HG03571 (cell line): Measurements from ENCODE around the gene ERI2.

Source experiments
- ATAC-seq: cut with Tn5 transposase; IDR thresholded peaks from one replicate; pipeline ENCODE4 v1.9.1; 2021; ENCODE audit not compliant: unreplicated experiment

The ERI2 gene

GRCh38 chr16:20806168-20807050 is at the start of gene ERI2, which contains the start of gene REXO5:
TSS of gene ERI2 (minus strand) at chr16:20806472. CDS start at chr16:20806430, 42 bp downstream.
TSS of gene REXO5 (plus strand) at chr16:20806527. CDS start at chr16:20806954, 427 bp downstream.
- ATAC-seq: peak; percentile 80

DNA sequence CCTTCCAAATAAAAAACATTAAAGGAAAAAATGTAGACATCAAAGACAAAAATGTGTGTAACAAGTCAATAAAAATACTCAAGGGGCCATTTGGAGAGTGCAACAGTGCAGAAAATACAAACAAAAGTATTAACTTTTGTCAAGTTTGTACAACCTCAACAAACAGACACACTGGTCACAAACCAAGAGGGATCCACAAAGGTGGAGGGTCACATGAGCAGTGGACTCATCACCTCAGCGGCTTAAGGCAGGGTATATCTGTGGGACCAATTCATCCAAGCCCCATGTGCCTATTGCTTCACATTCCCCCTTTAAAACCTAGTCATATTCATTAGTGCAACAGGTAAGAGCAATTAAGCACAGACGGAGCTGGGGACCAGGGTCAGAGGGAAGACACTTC is 48.7 kb upstream of the ERI2 start:
- ATAC-seq: no peak

DNA sequence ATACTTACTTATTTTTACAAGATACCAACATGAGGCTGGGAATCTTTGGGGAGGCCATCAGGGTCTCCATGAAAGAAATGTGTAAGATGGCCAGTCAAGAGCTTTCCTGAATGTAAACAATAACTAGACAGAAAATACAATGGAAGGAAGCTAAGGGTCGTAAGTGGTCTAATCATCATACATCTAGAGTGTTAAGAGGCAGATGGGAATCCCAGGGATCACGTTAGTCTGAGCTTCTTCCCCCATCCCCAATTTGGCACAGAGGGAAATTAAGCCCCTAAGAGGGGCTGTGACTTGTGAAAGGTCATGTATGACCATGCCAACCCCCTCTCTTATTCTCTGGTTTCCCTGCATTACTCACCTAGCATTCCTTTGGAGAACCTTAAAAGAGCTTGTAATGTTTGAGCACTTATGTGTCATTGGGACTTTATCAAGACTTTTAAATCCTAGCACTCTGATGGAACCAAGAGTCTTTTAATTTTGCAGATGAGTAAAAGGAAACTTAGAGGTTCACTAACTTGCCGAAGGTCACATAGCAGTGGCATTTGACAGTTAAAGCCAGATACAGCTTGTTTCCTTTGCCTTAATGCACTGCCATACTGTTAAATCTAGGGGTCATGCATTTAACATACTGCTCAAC is 47.8 kb upstream of the ERI2 start:
- ATAC-seq: no peak

- ATAC-seq: no peak
Measured at GRCh38 chr16:20853143-20853542, 46.9 kb upstream of the ERI2 start.

GRCh38 chr16:20851601-20852000 is 45.3 kb upstream of the ERI2 start:
- ATAC-seq: no peak

DNA sequence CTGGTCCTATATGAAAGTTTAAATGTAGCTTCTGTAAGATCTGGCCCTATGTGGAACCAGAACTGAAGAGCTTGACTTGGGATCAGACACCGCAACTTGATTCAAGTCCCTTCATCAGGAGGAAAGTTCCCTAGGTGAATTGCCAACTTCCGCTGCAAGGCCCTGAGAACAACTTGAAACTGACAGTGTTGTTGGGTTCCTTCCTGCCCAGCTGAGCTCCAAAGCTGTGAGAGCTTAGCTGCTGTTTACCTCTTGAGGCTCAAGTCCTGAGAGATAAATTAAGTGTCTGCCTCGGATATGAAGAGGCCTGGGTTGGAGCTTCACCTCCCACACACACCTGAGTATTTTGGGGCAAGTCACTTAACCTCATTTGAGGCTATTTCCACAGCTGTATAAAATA is 44.7 kb upstream of the ERI2 start:
- ATAC-seq: no peak

DNA sequence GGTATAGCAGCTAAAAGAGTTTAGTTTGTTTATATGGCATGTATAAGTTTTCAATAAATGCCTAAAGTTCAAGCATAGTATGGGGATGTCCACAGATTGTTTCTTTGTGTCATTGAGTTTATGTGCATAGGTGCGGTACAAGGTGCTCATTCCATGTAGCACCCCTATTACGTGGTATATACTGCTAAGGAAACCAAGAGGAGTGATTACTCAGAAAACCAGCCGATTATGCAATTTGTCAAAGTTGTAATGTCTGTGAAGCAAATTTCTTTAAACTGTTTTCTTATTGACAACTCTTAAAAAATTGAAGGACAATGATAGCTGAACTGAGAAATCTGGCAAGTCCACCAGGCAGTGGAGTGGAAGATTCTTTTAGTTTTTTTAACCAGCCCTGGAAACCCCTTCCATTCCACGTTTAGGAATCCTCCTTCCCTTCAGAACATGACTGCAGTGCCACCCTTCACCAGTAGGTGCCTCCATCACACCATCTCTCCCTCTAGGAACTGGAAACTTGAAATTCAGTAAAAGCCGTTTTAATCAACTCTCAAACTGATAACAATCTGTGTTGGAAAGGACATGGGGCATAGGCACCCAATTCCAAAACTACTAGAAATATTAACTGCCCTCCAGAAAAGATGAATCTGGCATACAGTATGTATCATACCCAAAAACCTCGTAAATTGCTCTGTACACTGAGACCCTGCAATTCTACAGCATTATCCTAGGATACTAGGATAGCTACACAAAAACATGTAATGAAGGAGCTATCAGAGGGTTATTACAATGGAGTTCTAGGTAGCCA is 43.5 kb upstream of the ERI2 start:
- no peak for ATAC-seq

DNA sequence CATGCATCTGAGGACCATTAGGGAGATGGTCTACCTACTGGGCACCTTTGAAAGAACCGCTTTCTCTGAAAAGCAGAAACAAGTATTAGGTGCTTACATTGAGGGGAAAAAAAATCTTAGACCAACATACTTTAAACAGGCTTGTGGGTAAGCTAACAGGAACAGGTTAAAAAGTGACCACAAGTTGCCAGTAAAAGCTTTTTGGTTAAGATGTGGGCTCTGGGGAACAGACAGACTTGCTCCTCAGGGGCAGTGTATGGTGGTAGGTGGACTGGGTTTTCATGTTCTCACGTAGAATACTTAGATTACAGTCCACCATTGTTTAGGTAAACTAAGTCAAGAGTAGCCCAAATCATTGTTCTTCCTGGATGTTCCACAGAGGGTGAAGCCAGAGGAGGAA is 41.3 kb upstream of the ERI2 start:
- ATAC-seq: no peak

DNA sequence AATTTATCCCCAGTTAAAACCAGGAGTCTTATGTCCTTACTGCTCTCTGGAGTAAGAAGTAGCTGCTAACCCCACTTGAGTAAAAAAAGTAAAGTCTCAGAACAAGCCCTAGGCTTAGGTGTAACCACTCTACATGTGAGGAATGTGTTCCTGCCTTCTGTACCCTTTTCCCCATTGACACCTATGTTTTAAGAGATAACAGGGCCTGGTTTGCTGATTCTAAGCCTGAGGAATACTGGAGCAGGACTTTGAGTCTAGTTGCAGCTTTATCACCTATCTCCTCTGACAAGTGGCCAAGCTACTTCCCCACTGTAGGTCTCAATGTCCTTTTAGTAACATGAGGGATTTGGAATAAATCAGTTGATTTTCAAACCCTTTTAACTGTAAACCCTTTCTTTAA is 40.3 kb upstream of the ERI2 start:
- ATAC-seq: no peak

GRCh38 chr16:20846030-20846429 is 39.8 kb upstream of the ERI2 start:
- no peak for ATAC-seq

DNA sequence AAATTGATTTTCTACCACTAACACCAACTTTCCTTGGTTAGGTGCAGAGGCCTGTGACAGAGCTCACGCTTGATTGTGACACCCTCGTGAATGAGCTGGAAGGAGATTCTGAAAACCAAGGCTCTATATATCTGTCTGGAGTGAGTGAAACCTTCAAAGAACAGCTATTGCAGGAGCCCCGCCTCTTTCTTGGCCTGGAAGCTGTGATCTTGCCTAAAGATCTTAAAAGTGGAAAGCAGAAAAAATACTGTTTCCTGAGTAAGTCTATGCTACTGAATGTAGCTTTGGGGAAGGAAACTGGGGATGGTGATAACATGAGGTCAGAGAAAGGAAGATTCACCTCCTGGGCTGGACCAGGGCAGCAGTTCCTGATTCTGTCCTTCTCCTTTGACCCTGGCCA is 38.3 kb upstream of the ERI2 start:
- ATAC-seq: no peak

DNA sequence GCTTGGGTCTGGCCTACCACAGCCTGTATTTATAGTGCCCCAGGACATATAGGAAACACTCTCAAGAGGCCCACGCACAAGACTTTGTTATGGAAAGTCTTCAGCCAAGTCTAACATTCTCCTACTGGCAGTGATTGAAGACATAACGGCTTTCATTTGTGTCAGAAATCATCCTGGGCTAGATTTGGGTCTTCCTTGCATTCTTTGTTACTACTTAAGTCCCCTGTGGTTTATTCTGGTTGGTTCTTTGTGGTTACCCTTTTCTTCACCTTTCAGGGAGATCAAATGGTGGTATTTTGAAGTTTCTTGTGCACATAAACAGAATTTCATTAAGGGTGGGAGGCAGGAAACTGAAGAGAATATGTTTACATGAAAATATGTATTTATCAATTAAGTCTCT is 37.8 kb upstream of the ERI2 start:
- no peak for ATAC-seq

DNA sequence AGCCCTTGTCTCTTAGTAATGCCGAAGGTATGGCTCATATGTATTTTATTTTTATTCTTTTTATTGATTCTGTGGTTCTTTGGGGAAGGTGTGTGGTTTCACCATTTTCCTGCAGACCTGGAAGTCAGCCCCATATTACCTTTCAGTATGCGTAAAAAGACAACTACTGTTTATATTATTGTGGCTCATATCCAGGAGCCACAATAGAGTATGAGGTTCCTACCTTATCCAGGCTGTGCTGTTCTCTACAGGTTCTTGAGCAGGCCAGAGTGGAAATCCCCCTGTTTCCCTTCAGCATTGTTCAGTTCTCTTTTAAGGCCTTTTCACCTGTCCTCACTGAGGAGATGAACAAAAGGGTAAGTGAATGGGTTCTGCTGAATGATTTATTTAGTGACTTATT is 33.2 kb upstream of the ERI2 start:
- ATAC-seq: no peak

- ATAC-seq: no peak
Measured at GRCh38 chr16:20838240-20838639, 32.0 kb upstream of the ERI2 start.

GRCh38 chr16:20833086-20833485 is 26.8 kb upstream of the ERI2 start:
- ATAC-seq: no peak

DNA sequence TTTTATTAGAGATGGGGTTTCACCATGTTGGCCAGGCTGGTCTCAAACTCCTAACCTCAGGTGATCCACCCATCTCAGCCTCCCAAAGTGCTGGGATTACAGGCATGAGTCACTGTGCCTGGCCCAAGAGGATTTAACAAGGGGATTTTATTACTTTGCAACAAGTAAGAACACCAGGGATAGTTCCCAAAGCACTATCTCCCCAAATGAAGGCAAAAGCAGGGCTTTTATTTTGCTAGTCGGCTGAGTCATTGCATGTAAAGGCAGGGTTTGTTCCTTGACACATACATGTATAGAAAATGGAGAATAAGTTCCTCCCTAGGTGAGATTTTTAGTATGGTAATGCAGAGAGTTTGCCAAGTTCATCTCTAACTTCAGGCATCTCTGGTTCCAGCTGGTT is 24.1 kb upstream of the ERI2 start:
- ATAC-seq: no peak

DNA sequence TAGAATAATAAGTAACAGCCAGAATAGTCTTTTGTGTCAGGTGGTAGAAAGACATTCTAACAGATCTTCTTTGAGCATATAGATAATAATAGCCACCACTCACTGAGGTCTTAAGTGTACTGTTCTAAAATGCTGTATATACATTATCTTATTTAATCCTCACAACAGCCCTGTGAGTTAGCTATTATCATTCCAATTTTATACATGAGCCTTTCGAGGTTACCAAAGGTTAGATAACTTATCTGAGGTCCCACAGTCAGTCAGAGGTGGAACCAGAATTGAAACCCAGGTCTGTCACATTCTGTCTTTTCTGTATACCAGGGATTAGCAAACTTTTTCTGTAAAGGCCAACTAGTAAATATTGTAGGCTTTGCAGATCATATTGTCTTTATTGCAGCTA is 23.3 kb upstream of the ERI2 start:
- ATAC-seq: no peak

- ATAC-seq: no peak
Measured at GRCh38 chr16:20826039-20826566, 19.8 kb upstream of the ERI2 start.

- no peak for ATAC-seq
Measured at GRCh38 chr16:20822521-20823325, 16.5 kb upstream of the ERI2 start.

GRCh38 chr16:20821682-20822081 is 15.4 kb upstream of the ERI2 start:
- ATAC-seq: no peak
